ENCODE measurements around the gene GBP4.

The GBP4 gene

GRCh38 chr1:89146721-89147120 is 52.0 kb downstream of the GBP4 start:
- no peak for TF ChIP-seq CTCF (IDR thresholded peaks at IDR 0.05)

DNA sequence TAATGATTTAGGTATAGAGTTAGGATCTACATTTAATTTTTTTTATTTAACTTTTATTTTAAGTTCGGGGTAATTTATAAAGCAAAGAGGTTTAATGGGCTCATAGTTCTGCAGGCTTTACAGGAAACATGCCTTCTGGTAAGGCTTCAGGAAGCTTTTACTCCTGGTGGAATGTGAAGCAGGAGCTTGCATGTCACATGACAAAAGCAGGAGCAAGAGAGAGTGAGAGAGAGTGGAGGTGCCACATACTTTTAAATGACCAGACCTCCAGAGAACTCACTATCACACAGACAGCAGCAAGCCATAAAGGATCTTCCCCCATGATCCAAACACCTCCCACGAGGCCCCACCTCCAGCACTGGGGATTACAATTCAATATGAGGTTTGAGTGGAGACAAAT is 55.3 kb downstream of the GBP4 start:
- TF ChIP-seq CTCF (IDR thresholded peaks at IDR 0.05): no peak

DNA sequence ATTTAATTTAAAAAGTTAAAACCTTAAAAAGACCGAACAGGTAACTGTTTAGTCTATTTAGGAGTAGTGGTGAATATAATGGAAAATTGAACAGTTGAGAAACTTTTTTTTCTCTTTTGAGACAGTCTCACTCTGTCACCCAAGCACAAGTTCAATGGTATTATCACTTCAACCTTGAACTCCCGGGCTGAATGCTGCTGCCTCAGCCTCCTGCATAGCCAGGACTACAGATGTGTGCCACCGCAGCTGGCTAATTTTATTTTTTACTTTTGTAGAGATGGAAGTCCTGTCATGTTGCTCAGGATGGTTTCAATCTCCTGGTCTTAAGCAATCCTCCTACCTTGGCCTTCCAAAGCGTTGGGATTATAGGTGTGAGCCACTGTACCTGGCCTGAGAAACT is 56.6 kb downstream of the GBP4 start:
- no peak for TF ChIP-seq CTCF (IDR thresholded peaks at IDR 0.05)

GRCh38 chr1:89133747-89134146 is 65.0 kb downstream of the GBP4 start:
- no peak for TF ChIP-seq CTCF (IDR thresholded peaks at IDR 0.05)
